Chondrocyte (in vitro differentiated cells): ENCODE results near the gene SPAG8. TPM values are rescaled to one million over a fixed set of nuclear protein-coding genes. Genes with fewer than 3 reads are reported as not detected.

ENCODE experiments used
- DNase-seq: peaks from one replicate; pipeline ENCODE4 v3.0.0; 2021; ENCODE audit warnings: mixed read lengths, low spot score
- H3K27ac Mint-ChIP-seq: one replicate; pipeline ENCODE4 v1.8.0; 2021; ENCODE audit warnings: mild to moderate bottlenecking, moderate library complexity, mixed read lengths; ENCODE audit not compliant: unreplicated experiment
- H3K27me3 Mint-ChIP-seq: 2 replicates; pipeline ENCODE4 v1.8.0; 2021; ENCODE audit warnings: low read depth, mixed read lengths
- H3K36me3 Mint-ChIP-seq: 2 replicates; pipeline ENCODE4 v1.8.0; 2021; ENCODE audit warnings: low read depth, mixed read lengths
- H3K4me1 Mint-ChIP-seq: 2 replicates; pipeline ENCODE4 v1.8.0; 2021; ENCODE audit warnings: low read depth, mild to moderate bottlenecking, mixed read lengths
- H3K4me3 Mint-ChIP-seq: one replicate; pipeline ENCODE4 v1.8.0; 2021; ENCODE audit warnings: mild to moderate bottlenecking, moderate library complexity, mixed read lengths; ENCODE audit not compliant: unreplicated experiment
- H3K9me3 Mint-ChIP-seq: 2 replicates; pipeline ENCODE4 v1.8.0; 2021; ENCODE audit warnings: low read depth, mixed read lengths
- total RNA-seq: library from RNA; stranded (reverse); gene quantifications from 3 replicates; pipeline ENCODE4 v1.2.1, GENCODE V29; 2021
- TF ChIP-seq, protein P1 (sequence below): fragments of 200-600 bp; sonication (generic); IDR thresholded peaks from 2 replicates; pipeline ENCODE4 v1.5.0; 2021; ENCODE audit warnings: antibody characterized with exemption, mild to moderate bottlenecking, moderate library complexity

The SPAG8 gene
- total RNA-seq, 1 donor from 2014 or later = 0.30 TPM

DNA sequence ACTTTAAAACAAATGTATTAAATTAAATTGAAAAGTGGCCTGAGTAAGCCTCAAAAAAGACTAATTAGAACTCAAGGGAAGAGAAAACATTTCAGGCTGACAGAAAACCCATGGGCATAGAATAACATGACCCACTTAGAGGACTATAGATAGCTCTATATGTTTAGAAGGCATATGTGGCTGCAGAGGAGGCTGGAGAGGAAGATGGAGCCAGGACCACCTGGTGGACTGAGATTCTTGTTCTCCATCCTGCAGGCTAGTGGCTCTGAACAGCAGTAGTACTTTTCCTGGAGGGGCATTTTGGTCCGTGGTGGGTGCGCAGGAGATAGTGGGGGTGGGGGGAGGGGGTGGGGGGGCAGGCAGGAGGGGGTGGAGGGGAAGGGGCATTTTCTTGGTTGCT, 31.0 kb downstream of the SPAG8 start:
- Mint-ChIP-seq H3K9me3 (no peaks in the 10 kb centered on the region), H3K36me3 (no peaks in the 10 kb centered on the region), H3K27ac (no peak overlapping the region), H3K4me3 (no peak overlapping the region), H3K27me3 (peaks cover 19% of the 10 kb centered on the region), H3K4me1 (no peaks in the 10 kb centered on the region)
- TF ChIP-seq, protein P1, sequence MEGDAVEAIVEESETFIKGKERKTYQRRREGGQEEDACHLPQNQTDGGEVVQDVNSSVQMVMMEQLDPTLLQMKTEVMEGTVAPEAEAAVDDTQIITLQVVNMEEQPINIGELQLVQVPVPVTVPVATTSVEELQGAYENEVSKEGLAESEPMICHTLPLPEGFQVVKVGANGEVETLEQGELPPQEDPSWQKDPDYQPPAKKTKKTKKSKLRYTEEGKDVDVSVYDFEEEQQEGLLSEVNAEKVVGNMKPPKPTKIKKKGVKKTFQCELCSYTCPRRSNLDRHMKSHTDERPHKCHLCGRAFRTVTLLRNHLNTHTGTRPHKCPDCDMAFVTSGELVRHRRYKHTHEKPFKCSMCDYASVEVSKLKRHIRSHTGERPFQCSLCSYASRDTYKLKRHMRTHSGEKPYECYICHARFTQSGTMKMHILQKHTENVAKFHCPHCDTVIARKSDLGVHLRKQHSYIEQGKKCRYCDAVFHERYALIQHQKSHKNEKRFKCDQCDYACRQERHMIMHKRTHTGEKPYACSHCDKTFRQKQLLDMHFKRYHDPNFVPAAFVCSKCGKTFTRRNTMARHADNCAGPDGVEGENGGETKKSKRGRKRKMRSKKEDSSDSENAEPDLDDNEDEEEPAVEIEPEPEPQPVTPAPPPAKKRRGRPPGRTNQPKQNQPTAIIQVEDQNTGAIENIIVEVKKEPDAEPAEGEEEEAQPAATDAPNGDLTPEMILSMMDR = no peak
- no peak for DNase-seq

DNA sequence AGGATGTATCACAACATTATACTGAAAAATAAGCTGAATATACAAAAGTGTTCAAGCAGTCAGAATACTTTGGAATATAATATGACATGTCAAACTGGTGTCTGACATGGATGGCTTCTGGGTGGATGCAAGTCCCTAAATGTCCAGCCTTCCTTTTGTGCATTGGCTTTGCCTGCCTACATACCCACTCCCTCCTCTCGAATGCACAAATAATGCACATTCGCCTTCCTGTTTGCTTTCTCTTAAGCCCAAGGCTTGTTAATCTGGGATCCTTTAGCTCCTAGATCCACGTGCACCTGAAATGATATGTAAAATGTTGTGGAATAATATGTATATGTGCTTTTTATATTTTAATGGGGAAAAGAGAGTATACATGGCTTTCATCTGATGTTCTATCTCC, 33.6 kb downstream of the SPAG8 start:
- TF ChIP-seq, protein P1 = no peak
- Mint-ChIP-seq H3K27me3 (peaks cover 16% of the 10 kb centered on the region), H3K27ac (no peak overlapping the region), H3K36me3 (no peaks in the 10 kb centered on the region), H3K9me3 (no peaks in the 10 kb centered on the region), H3K4me1 (no peaks in the 10 kb centered on the region), H3K4me3 (no peak overlapping the region)
- DNase-seq = no peak

DNA sequence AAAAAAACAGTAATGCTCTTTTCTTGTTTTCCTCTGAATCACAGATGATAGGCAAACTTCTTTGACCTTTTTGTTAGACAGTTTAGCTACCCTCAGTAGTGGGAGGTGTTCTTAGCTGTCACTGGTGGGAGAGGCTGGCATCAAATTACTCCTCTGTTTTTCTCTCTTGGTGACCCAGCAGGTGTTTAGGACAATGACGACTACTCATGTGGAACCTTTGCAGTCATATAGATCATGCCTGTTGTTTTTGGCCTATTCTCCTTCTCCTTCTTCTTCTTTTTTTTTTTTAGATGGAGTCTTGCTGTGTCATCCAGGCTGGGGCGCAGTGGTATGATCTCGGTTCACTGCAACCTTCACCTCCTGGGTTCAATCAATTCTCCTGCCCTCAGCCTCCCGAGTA, 36.0 kb downstream of the SPAG8 start:
- TF ChIP-seq, protein P1 = no peak
- H3K4me1 Mint-ChIP-seq = no peaks in the 10 kb centered on the region
- H3K9me3 Mint-ChIP-seq = no peaks in the 10 kb centered on the region
- peaks cover 14% of the 10 kb centered on the region for H3K27me3 Mint-ChIP-seq
- no peak overlapping the region for H3K4me3 Mint-ChIP-seq
- DNase-seq = no peak
- no peak overlapping the region for H3K27ac Mint-ChIP-seq
- no peaks in the 10 kb centered on the region for H3K36me3 Mint-ChIP-seq

DNA sequence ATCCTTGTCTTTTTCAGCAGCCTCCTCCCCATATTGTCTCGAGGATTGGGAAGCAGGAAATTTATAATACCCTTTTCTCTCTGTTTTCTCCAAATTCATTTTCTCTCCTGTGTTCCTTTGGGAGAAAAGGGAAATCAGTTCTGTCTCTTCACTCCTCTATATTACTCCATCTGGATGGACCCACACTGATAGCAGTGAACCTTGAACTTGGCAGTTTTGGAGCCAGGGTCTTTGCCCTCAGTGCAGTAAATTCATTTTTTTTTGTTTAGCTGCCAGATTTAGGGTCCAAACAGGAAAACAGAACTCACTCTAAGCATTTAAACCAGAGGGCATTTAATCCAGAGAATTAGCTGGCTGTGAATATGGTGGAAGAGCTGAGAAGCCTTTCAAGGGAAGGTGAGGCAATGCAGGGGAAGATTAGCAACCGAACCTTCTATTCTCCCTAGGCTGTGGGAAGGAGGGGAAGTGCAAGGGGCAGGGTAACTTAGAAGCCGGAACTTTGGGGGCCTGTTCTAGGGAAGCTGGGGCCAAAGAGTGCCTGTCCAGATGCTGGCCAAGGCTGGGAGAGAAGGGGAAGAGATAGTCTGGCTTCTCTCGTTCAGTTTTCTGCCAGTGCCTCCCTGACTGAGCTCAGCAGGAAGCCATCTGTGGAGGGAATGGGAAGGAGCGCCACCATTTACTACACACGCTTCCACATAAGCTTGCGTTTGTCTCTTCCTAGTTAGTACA, 37.0 kb downstream of the SPAG8 start:
- TF ChIP-seq, protein P1 = no peak
- Mint-ChIP-seq H3K27me3 (peaks cover 10% of the 10 kb centered on the region), H3K4me1 (no peaks in the 10 kb centered on the region), H3K4me3 (no peak overlapping the region), H3K9me3 (no peaks in the 10 kb centered on the region), H3K27ac (no peak overlapping the region), H3K36me3 (no peaks in the 10 kb centered on the region)
- no peak for DNase-seq

DNA sequence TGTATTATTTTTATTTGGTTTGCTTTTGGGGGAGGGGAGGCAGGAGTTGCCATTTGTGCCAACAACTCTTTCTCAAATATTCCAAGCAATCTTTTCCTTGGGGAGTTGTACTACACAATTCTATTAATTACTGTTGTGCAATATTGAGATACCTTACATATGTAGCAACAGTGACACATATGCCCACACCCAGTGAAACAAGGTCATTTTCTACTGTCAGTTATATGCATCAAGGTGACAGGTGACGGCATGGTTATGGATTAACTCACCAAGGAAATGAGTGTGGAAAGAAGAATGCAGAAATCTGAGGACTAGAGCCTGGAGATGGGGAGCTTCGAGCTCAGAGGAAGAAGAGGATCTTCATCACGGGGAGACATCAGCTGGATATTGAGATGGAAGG, 40.1 kb downstream of the SPAG8 start:
- Mint-ChIP-seq H3K27me3 (no peaks in the 10 kb centered on the region), H3K27ac (no peak overlapping the region), H3K9me3 (no peaks in the 10 kb centered on the region), H3K4me3 (no peak overlapping the region), H3K4me1 (no peaks in the 10 kb centered on the region), H3K36me3 (no peaks in the 10 kb centered on the region)
- TF ChIP-seq, protein P1 = no peak
- DNase-seq = no peak
